Urinary bladder (tissue), 4 donors: ENCODE results near the gene KMT2C. TPM values are rescaled to one million over a fixed set of nuclear protein-coding genes. Genes with fewer than 3 reads are reported as not detected.
"Not testable (repeated sequence)": the region's sequence is repeated elsewhere in the genome, so short reads cannot be mapped to it uniquely, and the experiment has no call there.

Experiments used
- DNase-seq: peaks from one replicate; pipeline ENCODE4 v3.0.0-alpha.2; 2015; ENCODE audit errors: extremely low spot score
- H3K27ac ChIP-seq: one replicate; pipeline ENCODE4 v1.5.1; 2013; ENCODE audit warnings: low read depth, mild to moderate bottlenecking, moderate library complexity
- H3K36me3 ChIP-seq: one replicate; pipeline ENCODE4 v1.6.1; 2013; ENCODE audit warnings: mild to moderate bottlenecking, moderate library complexity; ENCODE audit not compliant: insufficient read depth
- H3K4me1 ChIP-seq: one replicate; pipeline ENCODE4 v1.6.1; 2013; ENCODE audit warnings: mild to moderate bottlenecking, moderate library complexity; ENCODE audit not compliant: insufficient read depth
- H3K4me3 ChIP-seq: one replicate; pipeline ENCODE4 v1.5.1; 2013; ENCODE audit warnings: low read depth, low read length
- WGBS: extraction: QIAGEN DNeasy Blood & Tissue Kit; methylation state at CpG from one replicate; pipeline ENCODE4 v1.1.7; 2013; 5-methylcytosine and 5-hydroxymethylcytosine counted together
- polyA plus RNA-seq: library from polyadenylated mRNA; stranded (reverse); fragments of 200-250 nt; gene quantifications from one replicate; pipeline ENCODE4 v1.2.3, GENCODE V29; 2013
- total RNA-seq: library from RNA; depleted of rRNA; stranded (reverse); fragments of >200 nt; gene quantifications from one replicate; pipeline ENCODE4 v1.2.3, GENCODE V29; 2014
- donor health status: healthy with polysubstance abuse.
- donor health status: healthy.

The KMT2C gene
- total and polyA plus RNA-seq, 2 donors = 16.5 to 105 TPM

GRCh38 chr7:152262146-152262545 is 173.7 kb downstream of the KMT2C start:
- H3K4me1 ChIP-seq, H3K4me3 ChIP-seq, H3K27ac ChIP-seq, DNase-seq, H3K36me3 ChIP-seq: not testable (repeated sequence)
- WGBS = 94% methylated on average over 8 of the region's 8 CpGs

GRCh38 chr7:152259645-152260044 is 176.2 kb downstream of the KMT2C start:
- H3K36me3 ChIP-seq, H3K4me1 ChIP-seq, H3K4me3 ChIP-seq, DNase-seq, H3K27ac ChIP-seq: not testable (repeated sequence)

GRCh38 chr7:152247851-152248250 is 188.0 kb downstream of the KMT2C start:
- not testable (repeated sequence) for H3K4me3 ChIP-seq, H3K27ac ChIP-seq, DNase-seq, H3K4me1 ChIP-seq, H3K36me3 ChIP-seq
- WGBS = 75% methylated on average over 2 of the region's 2 CpGs

- not testable (repeated sequence) for H3K4me3 ChIP-seq, H3K27ac ChIP-seq, DNase-seq, H3K36me3 ChIP-seq, H3K4me1 ChIP-seq
- WGBS = 39% methylated on average over 2 of the region's 2 CpGs
These were observed 190.4 kb downstream of the KMT2C start for GRCh38 chr7:152245417-152245816.

- 98% methylated on average over 11 of the region's 11 CpGs for WGBS
- H3K36me3 ChIP-seq, H3K4me3 ChIP-seq, H3K27ac ChIP-seq, DNase-seq, H3K4me1 ChIP-seq: not testable (repeated sequence)
These were observed 192.3 kb downstream of the KMT2C start for GRCh38 chr7:152243464-152243863.

GRCh38 chr7:152241301-152241700 is 194.5 kb downstream of the KMT2C start:
- H3K4me1 ChIP-seq, H3K36me3 ChIP-seq, H3K27ac ChIP-seq, DNase-seq, H3K4me3 ChIP-seq: not testable (repeated sequence)
- WGBS = 82% methylated on average over 8 of the region's 8 CpGs

GRCh38 chr7:152236306-152236705 is 199.5 kb downstream of the KMT2C start:
- not testable (repeated sequence) for DNase-seq, H3K4me1 ChIP-seq, H3K4me3 ChIP-seq, H3K27ac ChIP-seq, H3K36me3 ChIP-seq
- WGBS = 96% methylated on average over 5 of the region's 5 CpGs

GRCh38 chr7:152234421-152234820 is 201.4 kb downstream of the KMT2C start:
- WGBS = 92% methylated on average over 5 of the region's 5 CpGs
- H3K36me3 ChIP-seq, H3K27ac ChIP-seq, DNase-seq, H3K4me1 ChIP-seq, H3K4me3 ChIP-seq: not testable (repeated sequence)

GRCh38 chr7:152231089-152231488 is 204.7 kb downstream of the KMT2C start:
- no peaks in the 10 kb centered on the region for H3K4me1 ChIP-seq
- H3K4me3 ChIP-seq = no peak overlapping the region
- peaks cover 2% of the 10 kb centered on the region for H3K36me3 ChIP-seq
- no peak for DNase-seq
- H3K27ac ChIP-seq = no peak overlapping the region

GRCh38 chr7:152219556-152219955 is 216.2 kb downstream of the KMT2C start:
- WGBS = 97% methylated on average over 5 of the region's 5 CpGs
- not testable (repeated sequence) for H3K4me1 ChIP-seq, H3K36me3 ChIP-seq, DNase-seq, H3K27ac ChIP-seq, H3K4me3 ChIP-seq

- H3K4me1 ChIP-seq, H3K36me3 ChIP-seq: not testable (repeated sequence)
These were observed 227.0 kb downstream of the KMT2C start for GRCh38 chr7:152208766-152209165.

GRCh38 chr7:152204417-152204816 is 231.4 kb downstream of the KMT2C start:
- not testable (repeated sequence) for DNase-seq, H3K36me3 ChIP-seq, H3K4me1 ChIP-seq, H3K4me3 ChIP-seq, H3K27ac ChIP-seq

More at GRCh38 chr7:152208766-152209165, 227.0 kb downstream of the KMT2C start:
- not testable (repeated sequence) for H3K4me3 ChIP-seq, DNase-seq, H3K27ac ChIP-seq
- 94% methylated on average over 7 of the region's 7 CpGs for WGBS

- DNase-seq = no peak
- no peak overlapping the region for H3K27ac ChIP-seq
- H3K36me3 ChIP-seq = peaks cover 2% of the 10 kb centered on the region
- no peak overlapping the region for H3K4me3 ChIP-seq
- 95% methylated on average over 3 of the region's 3 CpGs for WGBS
- H3K4me1 ChIP-seq = no peaks in the 10 kb centered on the region
These were observed 232.7 kb downstream of the KMT2C start for GRCh38 chr7:152203095-152203494.

GRCh38 chr7:152202056-152202455 is 233.7 kb downstream of the KMT2C start:
- Histone ChIP-seq H3K4me1 (no peaks in the 10 kb centered on the region), H3K36me3 (peaks cover 2% of the 10 kb centered on the region), H3K27ac (no peak overlapping the region), H3K4me3 (no peak overlapping the region)
- WGBS = 55% methylated on average over 3 of the region's 3 CpGs
- no peak for DNase-seq

GRCh38 chr7:152200395-152200794 is 235.4 kb downstream of the KMT2C start:
- H3K36me3 ChIP-seq = peaks cover 4% of the 10 kb centered on the region
- no peak overlapping the region for H3K27ac ChIP-seq
- no peak overlapping the region for H3K4me3 ChIP-seq
- DNase-seq = no peak
- WGBS = 92% methylated on average over 6 of the region's 6 CpGs
- H3K4me1 ChIP-seq = no peaks in the 10 kb centered on the region
